ENCODE measurements around the gene GSAP.

GSAP gene

DNA sequence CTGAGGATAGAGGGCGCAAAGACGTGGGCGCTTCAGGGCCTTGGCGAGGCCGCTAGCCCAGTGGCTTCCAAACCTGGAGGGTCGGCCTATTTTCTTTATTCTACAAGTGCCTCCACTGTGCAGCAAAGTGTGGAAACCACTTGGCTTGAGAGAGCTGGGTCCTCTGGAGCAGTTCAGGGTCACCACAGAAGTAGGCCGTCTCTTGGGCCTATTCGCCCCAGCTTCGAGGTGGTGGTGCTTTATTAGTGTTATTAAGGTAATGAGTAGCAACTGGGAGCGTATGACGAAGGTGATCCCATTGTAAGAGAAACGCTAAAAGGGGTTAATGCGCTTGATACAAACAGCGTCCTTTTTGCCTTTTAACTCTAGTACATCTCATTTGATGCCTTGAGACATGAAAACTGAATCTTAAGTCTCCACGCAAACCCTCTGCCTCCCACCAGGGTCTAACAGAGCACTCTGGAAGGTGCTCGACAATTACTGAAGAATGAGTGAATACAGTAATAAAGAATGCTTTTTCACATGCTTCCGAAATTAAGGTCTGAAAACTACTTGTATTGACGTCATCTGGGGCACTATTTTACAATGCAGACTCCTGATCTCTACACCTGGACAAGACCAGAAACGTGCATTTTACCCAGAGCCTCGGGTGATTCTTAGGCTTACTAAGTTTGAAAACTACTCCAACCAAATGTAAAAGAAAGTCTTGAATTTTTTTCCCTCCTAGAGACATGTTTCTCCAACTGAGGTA is 647 bp upstream of the GSAP start:
- peak overlapping the region; percentile 71 for H3K27ac ChIP-seq
- TF ChIP-seq CTCF (IDR thresholded peaks at IDR 0.05), result peak; percentile 47
- TF ChIP-seq ZFX (IDR thresholded peaks at IDR 0.05; ENCODE audit: borderline replicate concordance), result 0 out of 2 replicates have a peak, but pooled peaks have one; percentile 13

DNA sequence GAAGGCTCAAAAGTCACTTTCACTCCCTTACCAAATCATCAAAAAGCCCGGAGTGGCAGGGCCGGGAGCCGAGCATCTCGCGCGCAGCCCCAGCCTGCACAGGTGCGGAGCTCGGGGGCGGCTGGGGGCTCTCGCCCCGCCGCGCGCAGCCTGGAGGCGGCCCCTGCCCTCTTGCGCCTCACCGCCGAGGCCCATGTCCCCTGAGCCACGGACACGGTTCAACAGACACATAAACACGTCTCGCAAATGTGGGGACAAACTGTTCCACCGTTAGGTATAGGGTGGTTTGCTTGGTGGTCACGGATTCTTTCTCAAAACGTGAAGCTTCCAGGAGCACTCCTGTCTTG is 700 bp downstream of the GSAP start:
- TF ChIP-seq CTCF (IDR thresholded peaks at IDR 0.05) (no peak), ZFX (IDR thresholded peaks at IDR 0.05; ENCODE audit: borderline replicate concordance) (no peak)
- peak overlapping the region; percentile 71 for H3K27ac ChIP-seq

GRCh38 chr7:77413861-77414424 is 2.2 kb downstream of the GSAP start:
- TF ChIP-seq CTCF (IDR thresholded peaks at IDR 0.05) (no peak), ZFX (IDR thresholded peaks at IDR 0.05; ENCODE audit: borderline replicate concordance) (no peak)
- H3K27ac ChIP-seq, result no peak overlapping the region

DNA sequence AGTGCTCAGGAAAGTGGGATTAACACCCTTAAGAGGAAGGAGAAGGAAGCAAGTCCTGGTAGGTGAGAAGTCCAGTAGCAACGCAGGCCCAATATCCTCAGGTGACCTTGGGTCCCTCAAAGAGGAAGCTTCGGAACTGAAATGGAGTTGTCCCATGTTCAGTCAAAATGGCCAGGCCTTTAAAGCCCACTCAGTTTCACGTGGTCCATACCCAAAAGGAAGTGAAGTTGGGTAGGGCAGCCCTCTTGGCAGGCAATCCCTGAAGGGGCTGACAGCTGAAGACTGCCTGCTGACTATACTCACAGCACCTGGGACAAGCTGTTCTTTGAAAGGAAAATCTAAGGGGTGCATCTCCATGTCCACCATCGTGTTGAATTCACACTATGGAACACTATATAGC is 3.0 kb downstream of the GSAP start:
- H3K27ac ChIP-seq, result no peak overlapping the region
- TF ChIP-seq CTCF (IDR thresholded peaks at IDR 0.05) (no peak), ZFX (IDR thresholded peaks at IDR 0.05; ENCODE audit: borderline replicate concordance) (no peak)

GRCh38 chr7:77409739-77410547 is 6.2 kb downstream of the GSAP start:
- TF ChIP-seq CTCF (IDR thresholded peaks at IDR 0.05) (no peak), ZFX (IDR thresholded peaks at IDR 0.05; ENCODE audit: borderline replicate concordance) (no peak)

DNA sequence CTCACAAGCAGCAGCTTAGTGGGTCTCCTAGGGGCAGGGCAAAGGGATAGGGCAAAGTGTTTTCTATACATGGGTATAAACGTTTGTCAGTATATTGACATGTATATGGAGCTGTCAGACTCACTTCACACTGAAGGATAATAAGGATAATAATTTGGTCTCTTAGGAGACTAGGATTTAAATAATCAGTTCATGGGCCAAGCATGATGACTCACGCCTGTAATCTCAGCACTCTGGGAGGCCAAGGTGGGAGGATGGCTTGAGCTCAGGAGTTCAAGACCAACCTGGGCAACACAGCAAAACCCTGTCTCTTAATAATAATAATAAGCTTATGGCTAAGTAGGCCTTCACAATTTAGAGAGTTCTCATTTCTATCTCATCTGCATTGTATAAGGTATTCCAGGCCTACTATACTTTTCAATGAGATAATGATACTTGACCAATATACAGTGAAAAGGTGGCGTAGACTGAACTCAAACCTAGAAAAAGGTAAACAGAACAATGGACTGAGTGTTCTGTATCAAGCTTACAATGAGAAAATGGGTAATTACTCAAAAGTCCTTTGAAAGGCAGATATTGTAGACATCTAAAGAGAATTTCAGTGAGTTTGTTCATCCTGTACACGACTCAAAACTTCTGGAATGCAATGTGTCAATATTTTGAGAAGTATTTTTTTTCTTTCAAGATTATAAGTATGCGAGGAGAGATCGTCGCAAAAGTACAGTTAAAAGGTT is 7.0 kb downstream of the GSAP start:
- no peak overlapping the region for H3K27ac ChIP-seq
- no peak for TF ChIP-seq CTCF (IDR thresholded peaks at IDR 0.05)
- TF ChIP-seq ZFX (IDR thresholded peaks at IDR 0.05; ENCODE audit: borderline replicate concordance), result no peak

More at GRCh38 chr7:77409739-77410547, 6.2 kb downstream of the GSAP start:
- no peak overlapping the region for H3K27ac ChIP-seq
